Measurements from ENCODE around the gene METTL24. TPM values are rescaled to one million over a fixed set of nuclear protein-coding genes. Genes with fewer than 3 reads are reported as not detected.

Gene METTL24
- total and polyA plus RNA-seq, 2 of the 13 experiments (the other 11 are each of a cell fraction or from before 2014, with no cell fraction given): not detected

DNA sequence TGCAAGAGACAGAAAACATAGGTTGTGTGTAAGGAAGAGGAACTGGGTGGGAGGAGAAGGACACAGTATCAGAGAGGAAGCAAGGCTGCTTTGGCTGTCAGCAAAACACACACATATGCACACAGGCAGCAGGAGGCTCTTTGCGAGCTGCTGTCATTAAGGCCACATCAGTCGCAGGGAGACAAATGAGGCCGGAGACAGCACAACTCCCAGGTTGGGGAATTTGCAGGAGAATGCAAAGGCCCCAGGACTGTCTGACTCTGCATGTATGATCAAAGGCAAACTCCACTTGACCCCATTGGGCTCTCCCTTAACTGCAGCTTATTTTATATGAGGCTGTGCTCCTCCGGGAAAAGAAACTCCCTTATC lies 35.3 kb downstream of the METTL24 start:
- no peaks in the 10 kb centered on the region for H3K9me3 ChIP-seq (ENCODE audit: low read length)
- ATAC-seq (peak; percentile 55), DNase-seq (ENCODE audit: low spot score) (no peak), FAIRE-seq (no peak)
- H3K4me2 ChIP-seq (ENCODE audit: low read depth, low read length): peak overlapping the region; percentile 4
- intact Hi-C loops (cut with micrococcal nuclease; ENCODE audit: unreplicated experiment) (no loop called here), in situ Hi-C loops (cut with HindIII; ENCODE audit: extremely low pct_ligation_motif_present, low pct_unique_long_range_greater_than_20kb) (no loop called here)
- TF ChIP-seq NCOA2 (CRISPR knock-in tag; IDR thresholded peaks at IDR 0.05): no peak
- TF ChIP-seq ZEB1 (IDR thresholded peaks at IDR 0.05; ENCODE audit: insufficient replicate concordance, low read depth): no peak
- TF ChIP-seq, protein P1, sequence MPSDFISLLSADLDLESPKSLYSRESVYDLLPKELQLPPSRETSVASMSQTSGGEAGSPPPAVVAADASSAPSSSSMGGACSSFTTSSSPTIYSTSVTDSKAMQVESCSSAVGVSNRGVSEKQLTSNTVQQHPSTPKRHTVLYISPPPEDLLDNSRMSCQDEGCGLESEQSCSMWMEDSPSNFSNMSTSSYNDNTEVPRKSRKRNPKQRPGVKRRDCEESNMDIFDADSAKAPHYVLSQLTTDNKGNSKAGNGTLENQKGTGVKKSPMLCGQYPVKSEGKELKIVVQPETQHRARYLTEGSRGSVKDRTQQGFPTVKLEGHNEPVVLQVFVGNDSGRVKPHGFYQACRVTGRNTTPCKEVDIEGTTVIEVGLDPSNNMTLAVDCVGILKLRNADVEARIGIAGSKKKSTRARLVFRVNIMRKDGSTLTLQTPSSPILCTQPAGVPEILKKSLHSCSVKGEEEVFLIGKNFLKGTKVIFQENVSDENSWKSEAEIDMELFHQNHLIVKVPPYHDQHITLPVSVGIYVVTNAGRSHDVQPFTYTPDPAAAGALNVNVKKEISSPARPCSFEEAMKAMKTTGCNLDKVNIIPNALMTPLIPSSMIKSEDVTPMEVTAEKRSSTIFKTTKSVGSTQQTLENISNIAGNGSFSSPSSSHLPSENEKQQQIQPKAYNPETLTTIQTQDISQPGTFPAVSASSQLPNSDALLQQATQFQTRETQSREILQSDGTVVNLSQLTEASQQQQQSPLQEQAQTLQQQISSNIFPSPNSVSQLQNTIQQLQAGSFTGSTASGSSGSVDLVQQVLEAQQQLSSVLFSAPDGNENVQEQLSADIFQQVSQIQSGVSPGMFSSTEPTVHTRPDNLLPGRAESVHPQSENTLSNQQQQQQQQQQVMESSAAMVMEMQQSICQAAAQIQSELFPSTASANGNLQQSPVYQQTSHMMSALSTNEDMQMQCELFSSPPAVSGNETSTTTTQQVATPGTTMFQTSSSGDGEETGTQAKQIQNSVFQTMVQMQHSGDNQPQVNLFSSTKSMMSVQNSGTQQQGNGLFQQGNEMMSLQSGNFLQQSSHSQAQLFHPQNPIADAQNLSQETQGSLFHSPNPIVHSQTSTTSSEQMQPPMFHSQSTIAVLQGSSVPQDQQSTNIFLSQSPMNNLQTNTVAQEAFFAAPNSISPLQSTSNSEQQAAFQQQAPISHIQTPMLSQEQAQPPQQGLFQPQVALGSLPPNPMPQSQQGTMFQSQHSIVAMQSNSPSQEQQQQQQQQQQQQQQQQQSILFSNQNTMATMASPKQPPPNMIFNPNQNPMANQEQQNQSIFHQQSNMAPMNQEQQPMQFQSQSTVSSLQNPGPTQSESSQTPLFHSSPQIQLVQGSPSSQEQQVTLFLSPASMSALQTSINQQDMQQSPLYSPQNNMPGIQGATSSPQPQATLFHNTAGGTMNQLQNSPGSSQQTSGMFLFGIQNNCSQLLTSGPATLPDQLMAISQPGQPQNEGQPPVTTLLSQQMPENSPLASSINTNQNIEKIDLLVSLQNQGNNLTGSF (CRISPR knock-in tag; IDR thresholded peaks at IDR 0.05): no peak
- no peak for TF ChIP-seq ZNF616 (CRISPR knock-in tag; IDR thresholded peaks at IDR 0.05; ENCODE audit: low read depth)
- TF ChIP-seq RARA (CRISPR knock-in tag; IDR thresholded peaks at IDR 0.05): no peak
- TF ChIP-seq, protein P2, sequence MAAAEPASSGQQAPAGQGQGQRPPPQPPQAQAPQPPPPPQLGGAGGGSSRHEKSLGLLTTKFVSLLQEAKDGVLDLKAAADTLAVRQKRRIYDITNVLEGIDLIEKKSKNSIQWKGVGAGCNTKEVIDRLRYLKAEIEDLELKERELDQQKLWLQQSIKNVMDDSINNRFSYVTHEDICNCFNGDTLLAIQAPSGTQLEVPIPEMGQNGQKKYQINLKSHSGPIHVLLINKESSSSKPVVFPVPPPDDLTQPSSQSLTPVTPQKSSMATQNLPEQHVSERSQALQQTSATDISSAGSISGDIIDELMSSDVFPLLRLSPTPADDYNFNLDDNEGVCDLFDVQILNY (CRISPR knock-in tag; conservative IDR thresholded peaks at IDR 0.05): no peak
- no peak for TF ChIP-seq SETDB1 (CRISPR knock-in tag; IDR thresholded peaks at IDR 0.05; ENCODE audit: borderline replicate concordance)
- TF ChIP-seq, protein P3, sequence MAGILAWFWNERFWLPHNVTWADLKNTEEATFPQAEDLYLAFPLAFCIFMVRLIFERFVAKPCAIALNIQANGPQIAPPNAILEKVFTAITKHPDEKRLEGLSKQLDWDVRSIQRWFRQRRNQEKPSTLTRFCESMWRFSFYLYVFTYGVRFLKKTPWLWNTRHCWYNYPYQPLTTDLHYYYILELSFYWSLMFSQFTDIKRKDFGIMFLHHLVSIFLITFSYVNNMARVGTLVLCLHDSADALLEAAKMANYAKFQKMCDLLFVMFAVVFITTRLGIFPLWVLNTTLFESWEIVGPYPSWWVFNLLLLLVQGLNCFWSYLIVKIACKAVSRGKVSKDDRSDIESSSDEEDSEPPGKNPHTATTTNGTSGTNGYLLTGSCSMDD (CRISPR knock-in tag; IDR thresholded peaks at IDR 0.05): no peak
- TF ChIP-seq, protein P4, sequence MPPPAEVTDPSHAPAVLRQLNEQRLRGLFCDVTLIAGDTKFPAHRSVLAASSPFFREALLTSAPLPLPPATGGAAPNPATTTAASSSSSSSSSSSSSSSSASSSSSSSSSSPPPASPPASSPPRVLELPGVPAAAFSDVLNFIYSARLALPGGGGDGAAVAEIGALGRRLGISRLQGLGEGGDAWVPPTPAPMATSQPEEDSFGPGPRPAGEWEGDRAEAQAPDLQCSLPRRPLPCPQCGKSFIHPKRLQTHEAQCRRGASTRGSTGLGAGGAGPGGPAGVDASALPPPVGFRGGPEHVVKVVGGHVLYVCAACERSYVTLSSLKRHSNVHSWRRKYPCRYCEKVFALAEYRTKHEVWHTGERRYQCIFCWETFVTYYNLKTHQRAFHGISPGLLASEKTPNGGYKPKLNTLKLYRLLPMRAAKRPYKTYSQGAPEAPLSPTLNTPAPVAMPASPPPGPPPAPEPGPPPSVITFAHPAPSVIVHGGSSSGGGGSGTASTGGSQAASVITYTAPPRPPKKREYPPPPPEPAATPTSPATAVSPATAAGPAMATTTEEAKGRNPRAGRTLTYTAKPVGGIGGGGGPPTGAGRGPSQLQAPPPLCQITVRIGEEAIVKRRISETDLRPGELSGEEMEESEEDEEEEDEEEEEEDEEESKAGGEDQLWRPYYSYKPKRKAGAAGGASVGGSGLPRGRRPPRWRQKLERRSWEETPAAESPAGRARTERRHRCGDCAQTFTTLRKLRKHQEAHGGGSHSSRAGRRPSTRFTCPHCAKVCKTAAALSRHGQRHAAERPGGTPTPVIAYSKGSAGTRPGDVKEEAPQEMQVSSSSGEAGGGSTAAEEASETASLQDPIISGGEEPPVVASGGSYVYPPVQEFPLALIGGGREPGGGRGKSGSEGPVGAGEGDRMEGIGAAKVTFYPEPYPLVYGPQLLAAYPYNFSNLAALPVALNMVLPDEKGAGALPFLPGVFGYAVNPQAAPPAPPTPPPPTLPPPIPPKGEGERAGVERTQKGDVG (CRISPR knock-in tag; IDR thresholded peaks at IDR 0.05; ENCODE audit: borderline replicate concordance): no peak
- TF ChIP-seq, protein P5, sequence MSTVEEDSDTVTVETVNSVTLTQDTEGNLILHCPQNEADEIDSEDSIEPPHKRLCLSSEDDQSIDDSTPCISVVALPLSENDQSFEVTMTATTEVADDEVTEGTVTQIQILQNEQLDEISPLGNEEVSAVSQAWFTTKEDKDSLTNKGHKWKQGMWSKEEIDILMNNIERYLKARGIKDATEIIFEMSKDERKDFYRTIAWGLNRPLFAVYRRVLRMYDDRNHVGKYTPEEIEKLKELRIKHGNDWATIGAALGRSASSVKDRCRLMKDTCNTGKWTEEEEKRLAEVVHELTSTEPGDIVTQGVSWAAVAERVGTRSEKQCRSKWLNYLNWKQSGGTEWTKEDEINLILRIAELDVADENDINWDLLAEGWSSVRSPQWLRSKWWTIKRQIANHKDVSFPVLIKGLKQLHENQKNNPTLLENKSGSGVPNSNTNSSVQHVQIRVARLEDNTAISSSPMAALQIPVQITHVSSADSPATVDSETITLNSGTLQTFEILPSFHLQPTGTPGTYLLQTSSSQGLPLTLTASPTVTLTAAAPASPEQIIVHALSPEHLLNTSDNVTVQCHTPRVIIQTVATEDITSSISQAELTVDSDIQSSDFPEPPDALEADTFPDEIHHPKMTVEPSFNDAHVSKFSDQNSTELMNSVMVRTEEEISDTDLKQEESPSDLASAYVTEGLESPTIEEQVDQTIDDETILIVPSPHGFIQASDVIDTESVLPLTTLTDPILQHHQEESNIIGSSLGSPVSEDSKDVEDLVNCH (CRISPR knock-in tag; IDR thresholded peaks at IDR 0.05): no peak
- no peak for TF ChIP-seq SNRNP70 (IDR thresholded peaks at IDR 0.05; ENCODE audit: low read depth, low read length)
- no peak for TF ChIP-seq ZMYM4 (CRISPR knock-in tag; IDR thresholded peaks at IDR 0.05)
- BruUV-seq (replicated peaks): no TSS peak
- H2AFZ ChIP-seq (ENCODE audit: low read length): no peak overlapping the region
- H3K27me3 ChIP-seq (ENCODE audit: control insufficient read depth in 1 of 2, insufficient read depth in 2 of 2, low read length in 2 of 2): peaks cover 0 to 18% of the 10 kb centered on the region in 2 experiments; a peak in 2 of 5 replicates
- ChIA-PET CTCF (ENCODE audit: low intra/inter-chr PET ratio, low total read pairs) (no interaction called here), POLR2A (no interaction called here)
- peaks cover 28% of the 10 kb centered on the region for H3K4me1 ChIP-seq (ENCODE audit: insufficient read depth, low read length)
- no peaks in the 10 kb centered on the region for H3K79me2 ChIP-seq (ENCODE audit: insufficient read depth, low read length)
- H3K9ac ChIP-seq (ENCODE audit: insufficient read depth, low read depth, low read length): no peak overlapping the region
- no peaks in the 10 kb centered on the region for H4K20me1 ChIP-seq (ENCODE audit: insufficient read depth, low read length)
- WGBS (ENCODE audit: low lambda C conversion rate): 0% methylated on average over 4 of the region's 4 CpGs
- no peak overlapping the region for H3K4me3 ChIP-seq (replicated peaks in 1 of 3; ENCODE audit: insufficient read depth in 1 of 3, low read depth in 2 of 3, low read length in 3 of 3)
- no peaks in the 10 kb centered on the region for H3K36me3 ChIP-seq (replicated peaks in 1 of 2; ENCODE audit: control insufficient read depth in 1 of 2, insufficient read depth in 2 of 2, low read length in 2 of 2)
- H3K27ac ChIP-seq (ENCODE audit: extremely low read length, insufficient read depth, low read length): no peak overlapping the region

Measured in HepG2 (cell line).